NT2/D1 (cell line): ENCODE data around the gene MUC6.
A peak's percentile ranks its signal among the peaks of the same experiment; 100 is the strongest.
"Not testable (repeated sequence)": the region's sequence is repeated elsewhere in the genome, so short reads cannot be mapped to it uniquely, and the experiment has no call there.

Source experiments
- DNase-seq: peaks from one replicate; pipeline ENCODE4 v3.0.0-alpha.2; 2011; ENCODE audit warnings: low read depth, low spot score
- H3K27me3 ChIP-seq: 2 replicates; pipeline ENCODE4 v1.6.0; 2011; ENCODE audit warnings: mild to moderate bottlenecking; ENCODE audit not compliant: insufficient read length, insufficient read depth
- H3K36me3 ChIP-seq: 2 replicates; pipeline ENCODE4 v1.6.1; 2011; ENCODE audit warnings: mild to moderate bottlenecking, low read length, mixed read lengths; ENCODE audit not compliant: insufficient read depth, insufficient read length
- H3K4me1 ChIP-seq: 2 replicates; pipeline ENCODE4 v1.5.1; 2011; ENCODE audit not compliant: insufficient read depth, insufficient read length
- H3K4me3 ChIP-seq: 2 replicates; pipeline ENCODE4 v1.5.1; 2011; ENCODE audit warnings: low read depth; ENCODE audit not compliant: insufficient read length
- H3K9ac ChIP-seq: 2 replicates; pipeline ENCODE4 v1.6.0; 2011; ENCODE audit warnings: low read depth; ENCODE audit not compliant: insufficient read length
- H3K9me3 ChIP-seq: 2 replicates; pipeline ENCODE4 v1.5.1; 2011; ENCODE audit warnings: mild to moderate bottlenecking, low read length; ENCODE audit not compliant: insufficient read depth
- SUZ12 ChIP-seq: IDR thresholded peaks from 2 replicates; pipeline ENCODE4 v1.6.1; 2011; ENCODE audit not compliant: insufficient read length, insufficient read depth; ENCODE audit errors: extremely low read depth
- YY1 ChIP-seq: IDR thresholded peaks from 2 replicates; pipeline ENCODE4 v1.6.1; 2011; ENCODE audit not compliant: insufficient read length, insufficient read depth
- ZNF274 ChIP-seq: IDR thresholded peaks from 2 replicates; pipeline ENCODE4 v1.6.1; 2011; ENCODE audit warnings: mild to moderate bottlenecking, low read depth, low read length

MUC6 gene

GRCh38 chr11:980438-981357 lies 55.8 kb downstream of the MUC6 start:
- DNase-seq, result no peak
- Histone ChIP-seq H3K9me3 (no peaks in the 10 kb centered on the region), H3K36me3 (peaks cover 81% of the 10 kb centered on the region), H3K4me3 (no peak overlapping the region), H3K9ac (no peak overlapping the region), H3K27me3 (no peaks in the 10 kb centered on the region), H3K4me1 (peaks cover 5% of the 10 kb centered on the region)
- TF ChIP-seq ZNF274, result no peak
- no peak for TF ChIP-seq SUZ12
- TF ChIP-seq YY1, result no peak

GRCh38 chr11:978781-979180 lies 57.7 kb downstream of the MUC6 start:
- H3K4me3 ChIP-seq, result no peak overlapping the region
- no peaks in the 10 kb centered on the region for H3K9me3 ChIP-seq
- H3K36me3 ChIP-seq, result peaks cover 79% of the 10 kb centered on the region
- H3K27me3 ChIP-seq, result no peaks in the 10 kb centered on the region
- no peak for TF ChIP-seq YY1
- TF ChIP-seq ZNF274, result no peak
- TF ChIP-seq SUZ12, result no peak
- peaks cover 5% of the 10 kb centered on the region for H3K4me1 ChIP-seq
- no peak overlapping the region for H3K9ac ChIP-seq
- DNase-seq, result no peak

- TF ChIP-seq YY1 (no peak), ZNF274 (no peak), SUZ12 (no peak)
- DNase-seq, result no peak
- Histone ChIP-seq H3K36me3 (peaks cover 83% of the 10 kb centered on the region), H3K9ac (peak overlapping the region; percentile 26), H3K27me3 (no peaks in the 10 kb centered on the region), H3K9me3 (no peaks in the 10 kb centered on the region), H3K4me3 (no peak overlapping the region), H3K4me1 (peaks cover 5% of the 10 kb centered on the region)
These were observed 58.4 kb downstream of the MUC6 start for GRCh38 chr11:977830-978720.

GRCh38 chr11:976431-977160 lies 59.9 kb downstream of the MUC6 start:
- DNase-seq, result no peak
- Histone ChIP-seq H3K4me3 (no peak overlapping the region), H3K36me3 (peaks cover 84% of the 10 kb centered on the region), H3K9ac (no peak overlapping the region), H3K27me3 (no peaks in the 10 kb centered on the region), H3K4me1 (peaks cover 7% of the 10 kb centered on the region), H3K9me3 (no peaks in the 10 kb centered on the region)
- TF ChIP-seq YY1 (no peak), ZNF274 (no peak), SUZ12 (no peak)

GRCh38 chr11:975827-976226 lies 60.7 kb downstream of the MUC6 start:
- Histone ChIP-seq H3K27me3 (no peaks in the 10 kb centered on the region), H3K36me3 (peaks cover 83% of the 10 kb centered on the region)
- peak; percentile 40 for DNase-seq

GRCh38 chr11:975376-975775 lies 61.1 kb downstream of the MUC6 start:
- Histone ChIP-seq H3K36me3 (peaks cover 83% of the 10 kb centered on the region), H3K4me1 (peaks cover 12% of the 10 kb centered on the region)
- H3K9ac ChIP-seq, DNase-seq, H3K4me3 ChIP-seq, H3K27me3 ChIP-seq, H3K9me3 ChIP-seq: not testable (repeated sequence)

More at GRCh38 chr11:975827-976226, 60.7 kb downstream of the MUC6 start:
- no peaks in the 10 kb centered on the region for H3K9me3 ChIP-seq
- TF ChIP-seq SUZ12 (no peak), ZNF274 (no peak), YY1 (no peak)
- H3K4me1 ChIP-seq, result peaks cover 9% of the 10 kb centered on the region
- H3K9ac ChIP-seq, result no peak overlapping the region
- H3K4me3 ChIP-seq, result no peak overlapping the region

- Histone ChIP-seq H3K4me1 (peaks cover 12% of the 10 kb centered on the region), H3K9me3 (no peaks in the 10 kb centered on the region), H3K4me3 (no peak overlapping the region), H3K9ac (no peak overlapping the region), H3K27me3 (no peaks in the 10 kb centered on the region), H3K36me3 (peaks cover 88% of the 10 kb centered on the region)
- DNase-seq, result no peak
- TF ChIP-seq ZNF274 (no peak), SUZ12 (no peak), YY1 (no peak)
These were observed 63.3 kb downstream of the MUC6 start for GRCh38 chr11:973237-973636.
